Suprapubic skin (tissue), 3 donors: ENCODE results near the gene CD36.

Source experiments
- EP300 ChIP-seq: sonication (generic); formaldehyde crosslinking; IDR thresholded peaks from one replicate; pipeline ENCODE4 v1.6.1; 2017; ENCODE audit warnings: antibody characterized with exemption
- POLR2A ChIP-seq, 2 donors: fragments of 450-650 bp; IDR thresholded peaks; one replicate each; pipeline ENCODE4 v1.6.1; 2017; ENCODE audit warnings: antibody characterized with exemption in 2 of 2, mild to moderate bottlenecking in 2 of 2, moderate library complexity in 2 of 2
- TF ChIP-seq, protein P1 (sequence below), 2 donors: fragments of 200-600 bp in 1 of 2; fragments of 450-650 bp in 1 of 2; sonication (generic) in 1 of 2; IDR thresholded peaks; one replicate each; pipeline ENCODE4 v1.5.1; 2016 to 2019; ENCODE audit warnings: antibody characterized with exemption in 2 of 2, mild to moderate bottlenecking in 1 of 2, moderate library complexity in 1 of 2

DNA sequence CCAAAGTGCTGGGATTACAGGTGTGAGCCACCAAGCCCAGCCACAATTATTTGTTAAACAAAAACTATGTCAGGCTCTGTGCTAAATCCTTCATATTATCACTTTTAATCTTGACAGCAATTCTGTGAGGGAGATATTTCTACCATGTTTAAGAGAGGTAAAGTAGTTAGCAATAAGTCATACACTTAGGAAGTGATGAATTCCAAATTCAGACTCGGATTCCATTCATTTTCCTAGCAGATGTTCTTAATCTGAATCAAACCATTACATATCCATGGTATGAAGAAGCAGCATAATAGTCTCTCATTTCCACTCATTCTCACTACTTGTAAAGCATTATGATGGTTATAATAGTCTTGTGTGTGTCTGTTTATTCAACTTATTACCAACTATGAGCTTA is 2.9 kb upstream of the CD36 start:
- TF ChIP-seq, protein P1, sequence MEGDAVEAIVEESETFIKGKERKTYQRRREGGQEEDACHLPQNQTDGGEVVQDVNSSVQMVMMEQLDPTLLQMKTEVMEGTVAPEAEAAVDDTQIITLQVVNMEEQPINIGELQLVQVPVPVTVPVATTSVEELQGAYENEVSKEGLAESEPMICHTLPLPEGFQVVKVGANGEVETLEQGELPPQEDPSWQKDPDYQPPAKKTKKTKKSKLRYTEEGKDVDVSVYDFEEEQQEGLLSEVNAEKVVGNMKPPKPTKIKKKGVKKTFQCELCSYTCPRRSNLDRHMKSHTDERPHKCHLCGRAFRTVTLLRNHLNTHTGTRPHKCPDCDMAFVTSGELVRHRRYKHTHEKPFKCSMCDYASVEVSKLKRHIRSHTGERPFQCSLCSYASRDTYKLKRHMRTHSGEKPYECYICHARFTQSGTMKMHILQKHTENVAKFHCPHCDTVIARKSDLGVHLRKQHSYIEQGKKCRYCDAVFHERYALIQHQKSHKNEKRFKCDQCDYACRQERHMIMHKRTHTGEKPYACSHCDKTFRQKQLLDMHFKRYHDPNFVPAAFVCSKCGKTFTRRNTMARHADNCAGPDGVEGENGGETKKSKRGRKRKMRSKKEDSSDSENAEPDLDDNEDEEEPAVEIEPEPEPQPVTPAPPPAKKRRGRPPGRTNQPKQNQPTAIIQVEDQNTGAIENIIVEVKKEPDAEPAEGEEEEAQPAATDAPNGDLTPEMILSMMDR (IDR thresholded peaks at IDR 0.05) = no peak
- no peak for TF ChIP-seq POLR2A (IDR thresholded peaks at IDR 0.05)
- no peak for TF ChIP-seq EP300
